ENCODE results near the gene TUSC2.

TUSC2 gene, protein sequence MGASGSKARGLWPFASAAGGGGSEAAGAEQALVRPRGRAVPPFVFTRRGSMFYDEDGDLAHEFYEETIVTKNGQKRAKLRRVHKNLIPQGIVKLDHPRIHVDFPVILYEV

DNA sequence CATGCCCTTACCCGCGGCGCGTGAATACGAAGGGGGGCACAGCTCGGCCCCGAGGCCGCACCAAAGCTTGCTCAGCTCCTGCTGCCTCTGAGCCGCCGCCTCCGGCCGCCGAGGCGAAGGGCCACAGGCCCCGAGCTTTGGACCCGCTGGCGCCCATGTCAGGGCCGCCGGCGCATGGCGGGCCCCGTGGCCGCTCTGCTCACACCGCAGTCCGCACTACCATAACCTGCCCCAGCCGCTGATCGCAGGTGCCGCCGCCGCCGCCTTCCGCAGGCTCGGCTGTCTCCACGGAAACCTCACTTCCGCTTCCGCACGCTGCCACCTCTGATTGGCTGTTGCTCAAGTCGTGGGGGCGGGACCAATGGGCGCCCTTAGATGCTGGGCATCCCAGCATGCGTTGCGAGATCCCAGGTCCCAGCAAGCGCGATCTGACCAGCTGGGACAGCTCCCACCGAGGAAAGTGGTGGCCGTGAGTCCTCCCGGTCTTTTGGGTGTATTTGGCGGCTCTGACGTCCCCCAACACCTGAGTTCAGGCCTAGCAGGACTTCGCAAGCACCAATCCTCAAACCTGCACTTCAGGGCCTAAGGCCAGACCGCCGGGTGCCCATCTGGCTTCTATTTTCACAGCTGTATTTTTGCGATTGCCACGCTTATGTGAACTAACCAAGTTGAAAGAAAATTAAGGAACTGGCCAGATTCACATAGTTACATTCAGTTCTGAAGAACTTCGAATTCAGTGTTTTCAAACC is at the start of gene TUSC2:
TUSC2 (minus strand) TSS at position 281 of the 749 bp plus-strand sequence; CDS start at position 157, 124 bp downstream.
- Histone ChIP-seq H3K9me3 (ENCODE audit: control insufficient read depth, insufficient read depth, low read depth, low read length) (no peaks in the 10 kb centered on the region), H3K27me3 (ENCODE audit: control insufficient read depth, insufficient read depth, low read length) (no peaks in the 10 kb centered on the region), H3K4me1 (ENCODE audit: control insufficient read depth, insufficient read depth, low read length) (peaks cover 12% of the 10 kb centered on the region), H3K9ac (ENCODE audit: low read length) (peak within 1 kb of the TSS; percentile 77), H3K4me3 (ENCODE audit: low read depth, low read length) (peak within 1 kb of the TSS; percentile 84), H3K36me3 (ENCODE audit: control insufficient read depth, insufficient read depth, low read length) (peaks cover 44% of the 10 kb centered on the region), H3K27ac (ENCODE audit: low read depth, low read length) (peak within 1 kb of the TSS; percentile 3; the same call in 1 of the 2 replicates)

DNA sequence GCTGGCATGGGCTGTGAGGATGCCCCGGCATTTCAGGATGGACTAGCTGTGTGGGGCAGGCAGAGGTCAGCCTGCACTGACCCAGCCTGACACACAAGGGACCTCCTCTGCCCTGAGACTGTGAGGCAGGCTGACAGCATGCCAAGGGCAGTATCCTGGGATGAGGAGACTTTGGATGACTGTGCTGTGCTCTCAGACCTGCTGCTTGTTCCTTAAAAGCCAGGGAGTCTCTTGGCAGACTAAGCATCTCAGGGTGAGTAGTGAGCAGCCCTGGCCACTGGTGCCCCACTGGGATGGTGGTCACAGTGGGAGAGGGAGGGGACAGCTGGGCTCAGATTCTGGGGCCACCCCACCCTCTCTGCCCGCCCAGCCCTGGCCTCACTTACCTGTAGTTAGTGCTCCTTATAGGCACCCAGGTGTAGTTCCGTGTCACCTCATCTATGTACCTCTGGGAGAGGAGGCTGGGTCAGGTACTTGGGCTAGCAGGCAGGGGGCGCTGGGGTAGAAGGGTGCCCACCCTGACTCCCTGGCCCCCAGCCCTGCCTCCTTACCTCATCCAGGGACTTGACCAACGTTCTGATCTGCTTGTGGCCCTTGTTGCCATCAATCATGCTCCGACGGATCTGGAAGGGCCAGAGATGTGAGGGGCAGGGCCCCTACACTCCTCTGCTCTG is 47.4 kb upstream of the TUSC2 start:
- no peak overlapping the region for H3K4me3 ChIP-seq (ENCODE audit: low read depth, low read length)
- H3K4me1 ChIP-seq (ENCODE audit: control insufficient read depth, insufficient read depth, low read length) = peaks cover 33% of the 10 kb centered on the region
- no peaks in the 10 kb centered on the region for H3K27me3 ChIP-seq (ENCODE audit: control insufficient read depth, insufficient read depth, low read length)
- no peaks in the 10 kb centered on the region for H3K36me3 ChIP-seq (ENCODE audit: control insufficient read depth, insufficient read depth, low read length)
- H3K9ac ChIP-seq (ENCODE audit: low read length) = no peak overlapping the region
- H3K9me3 ChIP-seq (ENCODE audit: control insufficient read depth, insufficient read depth, low read depth, low read length) = no peaks in the 10 kb centered on the region
- H3K27ac ChIP-seq (ENCODE audit: low read depth, low read length) = no peak overlapping the region

- no peak overlapping the region for H3K27ac ChIP-seq (ENCODE audit: low read depth, low read length)
- peaks cover 33% of the 10 kb centered on the region for H3K4me1 ChIP-seq (ENCODE audit: control insufficient read depth, insufficient read depth, low read length)
- no peak overlapping the region for H3K9ac ChIP-seq (ENCODE audit: low read length)
- no peak overlapping the region for H3K4me3 ChIP-seq (ENCODE audit: low read depth, low read length)
- no peaks in the 10 kb centered on the region for H3K27me3 ChIP-seq (ENCODE audit: control insufficient read depth, insufficient read depth, low read length)
- H3K36me3 ChIP-seq (ENCODE audit: control insufficient read depth, insufficient read depth, low read length) = no peaks in the 10 kb centered on the region
- H3K9me3 ChIP-seq (ENCODE audit: control insufficient read depth, insufficient read depth, low read depth, low read length) = no peaks in the 10 kb centered on the region
These were observed 46.6 kb upstream of the TUSC2 start for GRCh38 chr3:50374363-50375257.

DNA sequence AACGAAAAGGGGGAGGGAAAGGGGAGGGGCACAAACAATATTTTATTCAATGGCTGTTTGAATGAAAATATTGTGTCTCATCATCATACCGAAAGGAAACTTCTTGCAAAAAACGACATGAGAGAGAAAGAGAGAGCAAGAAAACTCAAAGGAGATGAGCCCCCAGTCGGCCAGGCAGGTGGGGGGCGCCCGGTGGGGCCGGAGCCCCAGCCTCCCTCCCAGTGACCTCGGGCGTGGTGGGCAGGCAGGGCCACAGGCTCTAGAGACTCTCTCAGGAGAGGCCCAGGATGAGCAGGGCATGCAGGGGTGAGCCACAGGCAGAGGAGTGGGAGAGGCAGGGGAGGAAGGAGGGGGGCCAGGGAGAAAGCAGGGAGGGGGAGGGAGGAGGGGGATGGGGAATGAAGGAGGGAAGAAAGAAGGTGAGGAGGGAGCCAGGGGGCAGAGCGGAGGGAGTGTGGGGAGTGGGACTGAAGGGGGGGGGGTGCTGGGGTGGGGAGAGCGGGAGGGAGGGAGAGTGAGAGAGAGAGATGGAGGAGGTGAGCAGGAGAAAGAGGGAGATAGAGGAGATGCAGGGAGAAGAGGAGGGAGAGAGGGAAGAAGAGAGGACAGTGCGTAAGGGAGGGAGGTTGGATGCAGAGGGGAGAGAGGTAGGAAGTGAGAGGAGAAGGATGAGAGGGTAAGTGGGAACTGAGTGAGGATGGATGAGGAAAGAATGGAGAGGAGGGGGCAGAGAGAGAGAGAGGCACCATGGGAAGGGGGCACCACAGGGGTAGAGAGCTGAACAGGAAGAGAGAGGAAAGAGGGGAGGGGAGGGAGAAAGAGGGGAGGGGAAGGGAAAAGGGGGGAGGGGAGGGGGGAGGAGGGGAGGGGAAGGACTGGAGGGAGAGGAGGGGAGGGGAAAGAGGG is 45.4 kb upstream of the TUSC2 start:
- H3K9ac ChIP-seq (ENCODE audit: low read length) = no peak overlapping the region
- no peaks in the 10 kb centered on the region for H3K27me3 ChIP-seq (ENCODE audit: control insufficient read depth, insufficient read depth, low read length)
- H3K27ac ChIP-seq (ENCODE audit: low read depth, low read length) = no peak overlapping the region
- H3K36me3 ChIP-seq (ENCODE audit: control insufficient read depth, insufficient read depth, low read length) = no peaks in the 10 kb centered on the region
- H3K4me3 ChIP-seq (ENCODE audit: low read depth, low read length) = peak overlapping the region; percentile 32; the same call in 1 of the 2 replicates
- H3K9me3 ChIP-seq (ENCODE audit: control insufficient read depth, insufficient read depth, low read depth, low read length) = no peaks in the 10 kb centered on the region
- peaks cover 33% of the 10 kb centered on the region for H3K4me1 ChIP-seq (ENCODE audit: control insufficient read depth, insufficient read depth, low read length)

DNA sequence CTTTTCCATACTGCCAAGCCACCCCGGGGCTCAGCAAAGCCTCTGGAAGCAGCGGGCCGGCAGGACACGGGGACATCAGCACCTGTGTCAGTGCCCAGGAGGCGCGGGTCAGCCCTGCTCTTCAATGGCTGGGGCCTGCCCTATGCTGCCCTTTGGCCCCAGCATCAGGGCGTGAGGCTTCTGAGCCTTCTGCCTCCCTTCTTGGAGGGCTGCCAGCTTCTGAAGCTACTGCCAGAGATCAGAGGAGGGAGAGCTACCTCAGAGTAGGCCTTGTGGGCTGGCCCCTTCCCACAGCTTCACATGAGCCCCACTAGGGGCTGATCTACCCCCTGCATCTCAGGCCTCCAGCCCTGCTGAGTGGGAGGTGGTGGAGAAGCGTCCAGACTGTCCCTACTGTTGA is 44.3 kb upstream of the TUSC2 start:
- no peaks in the 10 kb centered on the region for H3K36me3 ChIP-seq (ENCODE audit: control insufficient read depth, insufficient read depth, low read length)
- H3K9ac ChIP-seq (ENCODE audit: low read length) = no peak overlapping the region
- no peaks in the 10 kb centered on the region for H3K27me3 ChIP-seq (ENCODE audit: control insufficient read depth, insufficient read depth, low read length)
- H3K4me3 ChIP-seq (ENCODE audit: low read depth, low read length) = no peak overlapping the region
- no peak overlapping the region for H3K27ac ChIP-seq (ENCODE audit: low read depth, low read length)
- no peaks in the 10 kb centered on the region for H3K9me3 ChIP-seq (ENCODE audit: control insufficient read depth, insufficient read depth, low read depth, low read length)
- peaks cover 33% of the 10 kb centered on the region for H3K4me1 ChIP-seq (ENCODE audit: control insufficient read depth, insufficient read depth, low read length)

GRCh38 chr3:50371133-50371685 is 43.2 kb upstream of the TUSC2 start:
- Histone ChIP-seq H3K27ac (ENCODE audit: low read depth, low read length) (no peak overlapping the region), H3K4me3 (ENCODE audit: low read depth, low read length) (no peak overlapping the region), H3K9ac (ENCODE audit: low read length) (no peak overlapping the region), H3K4me1 (ENCODE audit: control insufficient read depth, insufficient read depth, low read length) (peaks cover 33% of the 10 kb centered on the region), H3K27me3 (ENCODE audit: control insufficient read depth, insufficient read depth, low read length) (peaks cover 6% of the 10 kb centered on the region; the same call in 1 of the 2 replicates), H3K9me3 (ENCODE audit: control insufficient read depth, insufficient read depth, low read depth, low read length) (no peaks in the 10 kb centered on the region), H3K36me3 (ENCODE audit: control insufficient read depth, insufficient read depth, low read length) (no peaks in the 10 kb centered on the region)

- Histone ChIP-seq H3K9ac (ENCODE audit: low read length) (no peak overlapping the region), H3K27me3 (ENCODE audit: control insufficient read depth, insufficient read depth, low read length) (peaks cover 13% of the 10 kb centered on the region; the same call in 1 of the 2 replicates), H3K4me3 (ENCODE audit: low read depth, low read length) (no peak overlapping the region), H3K36me3 (ENCODE audit: control insufficient read depth, insufficient read depth, low read length) (no peaks in the 10 kb centered on the region), H3K27ac (ENCODE audit: low read depth, low read length) (no peak overlapping the region), H3K4me1 (ENCODE audit: control insufficient read depth, insufficient read depth, low read length) (peaks cover 33% of the 10 kb centered on the region), H3K9me3 (ENCODE audit: control insufficient read depth, insufficient read depth, low read depth, low read length) (no peaks in the 10 kb centered on the region)
These were observed 42.6 kb upstream of the TUSC2 start for GRCh38 chr3:50370594-50370993.

GRCh38 chr3:50369012-50369670 is 41.1 kb upstream of the TUSC2 start:
- Histone ChIP-seq H3K36me3 (ENCODE audit: control insufficient read depth, insufficient read depth, low read length) (no peaks in the 10 kb centered on the region), H3K9ac (ENCODE audit: low read length) (no peak overlapping the region), H3K4me3 (ENCODE audit: low read depth, low read length) (no peak overlapping the region), H3K4me1 (ENCODE audit: control insufficient read depth, insufficient read depth, low read length) (peaks cover 26% of the 10 kb centered on the region; the same call in 1 of the 2 replicates), H3K27ac (ENCODE audit: low read depth, low read length) (no peak overlapping the region), H3K9me3 (ENCODE audit: control insufficient read depth, insufficient read depth, low read depth, low read length) (no peaks in the 10 kb centered on the region), H3K27me3 (ENCODE audit: control insufficient read depth, insufficient read depth, low read length) (peaks cover 20% of the 10 kb centered on the region)

DNA sequence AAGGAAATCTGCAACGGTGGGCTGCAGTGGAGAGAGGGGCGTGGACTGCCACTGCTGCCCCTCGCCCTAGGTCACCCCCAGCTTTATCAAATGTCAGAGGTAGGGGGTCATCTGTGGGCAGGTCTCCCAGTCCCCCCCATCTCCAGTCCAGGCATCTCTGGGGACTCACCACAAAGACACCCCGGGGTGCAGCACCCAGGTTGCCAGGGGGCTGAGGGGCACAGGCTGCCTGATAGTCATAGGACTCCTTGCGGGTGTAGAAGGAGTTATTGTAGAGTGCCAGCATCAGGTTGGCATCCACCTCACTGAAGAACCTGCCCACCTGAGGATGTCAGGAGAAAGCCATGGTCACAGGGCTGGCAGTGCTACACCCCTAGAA is 37.8 kb upstream of the TUSC2 start:
- Histone ChIP-seq H3K9me3 (ENCODE audit: control insufficient read depth, insufficient read depth, low read depth, low read length) (no peaks in the 10 kb centered on the region), H3K9ac (ENCODE audit: low read length) (peak overlapping the region; percentile 59), H3K27ac (ENCODE audit: low read depth, low read length) (no peak overlapping the region), H3K27me3 (ENCODE audit: control insufficient read depth, insufficient read depth, low read length) (peaks cover 28% of the 10 kb centered on the region), H3K4me1 (ENCODE audit: control insufficient read depth, insufficient read depth, low read length) (peaks cover 7% of the 10 kb centered on the region; the same call in 1 of the 2 replicates), H3K4me3 (ENCODE audit: low read depth, low read length) (peak overlapping the region; percentile 87), H3K36me3 (ENCODE audit: control insufficient read depth, insufficient read depth, low read length) (no peaks in the 10 kb centered on the region)
